ENCODE results near the gene NEK7. TPM values are rescaled to one million over a fixed set of nuclear protein-coding genes. Genes with fewer than 3 reads are reported as not detected.

The NEK7 gene
- polyA plus RNA-seq, 1 donor from 2014 or later = 3.3 TPM

DNA sequence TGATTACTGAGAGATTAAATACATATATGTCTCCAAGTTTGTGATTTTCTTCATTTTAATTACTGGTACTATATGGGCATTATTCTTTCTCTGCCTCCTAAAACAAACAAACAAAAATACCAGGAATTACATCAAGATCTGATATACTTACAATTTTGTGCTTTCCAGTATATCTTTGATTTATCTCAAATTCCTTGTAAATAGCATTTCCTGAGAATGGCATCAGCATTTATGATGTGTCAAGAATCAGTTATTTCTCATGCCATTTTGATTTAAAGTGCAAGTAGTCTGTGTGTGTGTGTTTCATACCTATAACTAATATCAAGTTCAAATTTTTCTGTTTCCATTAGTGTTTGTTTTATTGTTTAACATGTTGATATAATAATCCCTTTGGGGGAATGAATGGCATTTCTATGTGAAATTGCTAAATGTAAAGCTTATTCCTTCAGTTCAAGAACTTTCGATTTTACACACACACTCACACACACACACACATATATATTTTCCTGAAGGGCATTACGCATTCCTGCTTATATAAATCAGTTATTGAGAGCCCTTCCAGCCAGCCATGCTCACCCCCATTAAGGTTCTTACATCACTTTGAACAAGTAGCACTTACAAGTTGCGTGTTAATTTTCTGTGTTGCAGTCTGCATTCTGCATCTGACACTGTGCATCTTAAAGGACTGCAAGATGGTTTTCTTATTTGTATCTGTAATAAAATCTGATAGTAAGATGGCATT lies 102.7 kb downstream of the NEK7 start:
- Histone ChIP-seq H3K4me3 (ENCODE audit: low read length) (no peak overlapping the region), H3K79me2 (replicated peaks; ENCODE audit: insufficient read depth, low read length) (no peaks in the 10 kb centered on the region), H3K36me3 (ENCODE audit: insufficient read depth, low read length) (no peaks in the 10 kb centered on the region), H3K27ac (ENCODE audit: low read length) (no peak overlapping the region), H3K9me2 (ENCODE audit: insufficient read depth, low read length) (no peaks in the 10 kb centered on the region), H4K20me1 (ENCODE audit: insufficient read depth) (no peaks in the 10 kb centered on the region), H3K4me2 (ENCODE audit: low read length) (no peak overlapping the region), H3F3A (ENCODE audit: insufficient read depth, low read length, poor library complexity, severe bottlenecking) (no peaks in the 10 kb centered on the region), H3K9ac (ENCODE audit: low read length) (no peak overlapping the region), H3K9me3 (ENCODE audit: low read length) (no peaks in the 10 kb centered on the region), H3K27me3 (ENCODE audit: insufficient read depth, low read depth, low read length) (no peaks in the 10 kb centered on the region), H2AFZ (ENCODE audit: low read depth, low read length) (no peak overlapping the region)
- no peak for TF ChIP-seq EP300 (conservative IDR thresholded peaks at IDR 0.05; ENCODE audit: poor library complexity, severe bottlenecking)
- TF ChIP-seq REST (IDR thresholded peaks at IDR 0.05; ENCODE audit: borderline replicate concordance) = no peak
- TF ChIP-seq EZH2 (IDR thresholded peaks at IDR 0.05; ENCODE audit: borderline replicate concordance, insufficient read depth, low read length, poor library complexity, severe bottlenecking) = no peak
- TF ChIP-seq, protein P1, sequence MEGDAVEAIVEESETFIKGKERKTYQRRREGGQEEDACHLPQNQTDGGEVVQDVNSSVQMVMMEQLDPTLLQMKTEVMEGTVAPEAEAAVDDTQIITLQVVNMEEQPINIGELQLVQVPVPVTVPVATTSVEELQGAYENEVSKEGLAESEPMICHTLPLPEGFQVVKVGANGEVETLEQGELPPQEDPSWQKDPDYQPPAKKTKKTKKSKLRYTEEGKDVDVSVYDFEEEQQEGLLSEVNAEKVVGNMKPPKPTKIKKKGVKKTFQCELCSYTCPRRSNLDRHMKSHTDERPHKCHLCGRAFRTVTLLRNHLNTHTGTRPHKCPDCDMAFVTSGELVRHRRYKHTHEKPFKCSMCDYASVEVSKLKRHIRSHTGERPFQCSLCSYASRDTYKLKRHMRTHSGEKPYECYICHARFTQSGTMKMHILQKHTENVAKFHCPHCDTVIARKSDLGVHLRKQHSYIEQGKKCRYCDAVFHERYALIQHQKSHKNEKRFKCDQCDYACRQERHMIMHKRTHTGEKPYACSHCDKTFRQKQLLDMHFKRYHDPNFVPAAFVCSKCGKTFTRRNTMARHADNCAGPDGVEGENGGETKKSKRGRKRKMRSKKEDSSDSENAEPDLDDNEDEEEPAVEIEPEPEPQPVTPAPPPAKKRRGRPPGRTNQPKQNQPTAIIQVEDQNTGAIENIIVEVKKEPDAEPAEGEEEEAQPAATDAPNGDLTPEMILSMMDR (IDR thresholded peaks at IDR 0.05; ENCODE audit: poor library complexity, severe bottlenecking) = no peak
- TF ChIP-seq POLR2AphosphoS5 (IDR thresholded peaks at IDR 0.05) = no peak
- TF ChIP-seq SMC3 (conservative IDR thresholded peaks at IDR 0.05; ENCODE audit: poor library complexity) = no peak
- TF ChIP-seq MXI1 (conservative IDR thresholded peaks at IDR 0.05; ENCODE audit: poor library complexity, severe bottlenecking) = no peak
- no peak for TF ChIP-seq RAD21 (conservative IDR thresholded peaks at IDR 0.05)
- no peak for TF ChIP-seq TAF1 (IDR thresholded peaks at IDR 0.05; ENCODE audit: low read depth)

DNA sequence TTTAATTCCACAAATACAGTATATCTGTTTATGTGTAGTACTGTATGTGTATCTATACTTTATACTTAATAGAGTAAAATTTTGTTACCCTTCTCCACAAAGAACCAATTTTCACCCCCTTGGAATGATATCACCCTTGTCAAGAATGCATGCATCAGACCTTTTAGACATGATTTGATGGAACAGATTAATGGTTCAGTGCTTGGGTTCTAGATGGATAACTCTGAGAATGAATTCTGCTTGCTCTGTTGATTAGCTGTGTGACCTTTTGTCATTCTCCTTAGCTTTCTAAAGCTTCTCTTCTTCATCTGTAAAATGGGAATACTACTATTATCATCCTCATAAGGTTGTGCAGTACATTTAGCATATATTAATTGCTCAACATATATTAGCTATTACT lies 105.1 kb downstream of the NEK7 start:
- no peak overlapping the region for H3K9ac ChIP-seq (ENCODE audit: low read length)
- H3K27ac ChIP-seq (ENCODE audit: low read length) = no peak overlapping the region
- H2AFZ ChIP-seq (ENCODE audit: low read depth, low read length) = no peak overlapping the region
- H3K79me2 ChIP-seq (replicated peaks; ENCODE audit: insufficient read depth, low read length) = no peaks in the 10 kb centered on the region
- H3K4me2 ChIP-seq (ENCODE audit: low read length) = no peak overlapping the region
- no peak for TF ChIP-seq POLR2AphosphoS5 (IDR thresholded peaks at IDR 0.05)
- no peak for TF ChIP-seq REST (IDR thresholded peaks at IDR 0.05; ENCODE audit: borderline replicate concordance)
- TF ChIP-seq EZH2 (IDR thresholded peaks at IDR 0.05; ENCODE audit: borderline replicate concordance, insufficient read depth, low read length, poor library complexity, severe bottlenecking) = no peak
- no peak for TF ChIP-seq EP300 (conservative IDR thresholded peaks at IDR 0.05; ENCODE audit: poor library complexity, severe bottlenecking)
- no peak for TF ChIP-seq TAF1 (IDR thresholded peaks at IDR 0.05; ENCODE audit: low read depth)
- no peaks in the 10 kb centered on the region for H3F3A ChIP-seq (ENCODE audit: insufficient read depth, low read length, poor library complexity, severe bottlenecking)
- no peak overlapping the region for H3K4me3 ChIP-seq (ENCODE audit: low read length)
- no peaks in the 10 kb centered on the region for H3K9me2 ChIP-seq (ENCODE audit: insufficient read depth, low read length)
- H4K20me1 ChIP-seq (ENCODE audit: insufficient read depth) = no peaks in the 10 kb centered on the region
- H3K27me3 ChIP-seq (ENCODE audit: insufficient read depth, low read depth, low read length) = no peaks in the 10 kb centered on the region
- H3K9me3 ChIP-seq (ENCODE audit: low read length) = no peaks in the 10 kb centered on the region
- H3K36me3 ChIP-seq (ENCODE audit: insufficient read depth, low read length) = no peaks in the 10 kb centered on the region

Measured in neural cell (in vitro differentiated cells).